GM12878 (cell line): Measurements from ENCODE around the gene POLDIP3. TPM values are rescaled to one million over a fixed set of nuclear protein-coding genes. Genes with fewer than 3 reads are reported as not detected.
"Not testable (repeated sequence)": the region's sequence is repeated elsewhere in the genome, so short reads cannot be mapped to it uniquely, and the experiment has no call there.

Experiments used
- ATAC-seq: fragments of 200-7000 bp; cut with Tn5 transposase; 3 replicates; pipeline ENCODE4 v1.9.1; 2020; ENCODE audit warnings: mild to moderate bottlenecking, moderate library complexity
- BruUV-seq: library from RNA; stranded (reverse); fragments of 400-500 nt; replicated peaks from 2 replicates; lab custom pipeline; 2021; lab: Mats Ljungman, UMichigan
- CTCF ChIA-PET: fragments of 300-600 bp; sonication (Branson Sonifier 250); formaldehyde crosslinking; extraction: SDS; loops from one replicate; lab custom pipeline; 2021; ENCODE audit warnings: inconsistent platforms; lab: Yijun Ruan, JAX
- POLR2A ChIA-PET: fragments of 350-600 bp; formaldehyde crosslinking; extraction: SDS; loops from one replicate; lab custom pipeline; 2021; ENCODE audit warnings: inconsistent platforms; lab: Charles Lee
- RAD21 ChIA-PET: fragments of 300-600 bp; sonication (Branson Sonifier 250); formaldehyde crosslinking; loops from one replicate; lab custom pipeline; 2023; ENCODE audit warnings: antibody characterized with exemption; ENCODE audit not compliant: unreplicated experiment; lab: Charles Lee
- SMC1A ChIA-PET: fragments of 300-600 bp; sonication (Branson Sonifier 250); formaldehyde crosslinking; loops from one replicate; lab custom pipeline; 2023; ENCODE audit not compliant: unreplicated experiment, uncharacterized antibody; lab: Charles Lee
- DNase-seq: peaks from one replicate; pipeline ENCODE4 v3.0.0-alpha.2; 2011; ENCODE audit warnings: low read depth, low spot score
- FAIRE-seq: peaks from 3 replicates; lab custom pipeline; 2011; peaks lifted over from hg19 to GRCh38; lab: Jason Lieb, UNC
- H2AFZ ChIP-seq: 2 replicates; pipeline ENCODE4 v1.6.0; 2011; ENCODE audit warnings: low read depth, low read length, control low read depth; ENCODE audit not compliant: control insufficient read depth
- H3K27ac ChIP-seq: 2 replicates; pipeline ENCODE4 v1.5.1; 2011; ENCODE audit warnings: control low read depth; ENCODE audit not compliant: control insufficient read depth, insufficient read depth
- H3K27me3 ChIP-seq, 2 experiments: replicated peaks in 1 of 2; 2 replicates each; pipeline versions ENCODE4 v1.6.0 to v1.6.1; 2011; ENCODE audit warnings: low read length in 1 of 2; ENCODE audit not compliant: control insufficient read depth in 2 of 2, insufficient read depth in 2 of 2
- H3K36me3 ChIP-seq, 2 experiments: 2 replicates each; pipeline ENCODE4 v1.5.1; 2011; ENCODE audit warnings: low read length in 1 of 2; ENCODE audit not compliant: control insufficient read depth in 2 of 2, insufficient read depth in 2 of 2
- H3K4me1 ChIP-seq: 2 replicates; pipeline ENCODE4 v1.6.1; 2011; ENCODE audit warnings: mild to moderate bottlenecking, low read length, moderate library complexity, mixed read lengths; ENCODE audit not compliant: control insufficient read depth, insufficient read depth
- H3K4me2 ChIP-seq: 2 replicates; pipeline ENCODE4 v1.6.0; 2011; ENCODE audit warnings: control low read depth; ENCODE audit not compliant: control insufficient read depth, insufficient read depth
- H3K4me3 ChIP-seq: fragments of 200-600 bp; sonication (generic); 2 replicates; pipeline ENCODE4 v1.5.1; 2016
- H3K79me2 ChIP-seq: 2 replicates; pipeline ENCODE4 v1.6.0; 2011; ENCODE audit warnings: low read length; ENCODE audit not compliant: control insufficient read depth, insufficient read depth
- H3K9ac ChIP-seq: 2 replicates; pipeline ENCODE4 v1.8.0; 2011; ENCODE audit warnings: low read length, control low read depth, mixed read lengths; ENCODE audit not compliant: control insufficient read depth, insufficient read depth
- H3K9me3 ChIP-seq: replicated peaks from 3 replicates; pipeline ENCODE4 v1.5.1; 2011; ENCODE audit warnings: mild to moderate bottlenecking, low read length; ENCODE audit not compliant: control insufficient read depth, insufficient read depth
- H4K20me1 ChIP-seq: 2 replicates; pipeline ENCODE4 v1.6.0; 2011; ENCODE audit not compliant: control insufficient read depth, insufficient read depth
- BCL11A ChIP-seq: IDR thresholded peaks from 2 replicates; pipeline ENCODE4 v1.6.1; 2011; ENCODE audit warnings: low read depth, low read length
- BHLHE40 ChIP-seq, 2 experiments: fragments of 450-650 bp in 1 of 2; IDR thresholded peaks; 2 replicates each; pipeline ENCODE4 v1.6.1; 2011 to 2017; ENCODE audit warnings: low read depth in 2 of 2, borderline replicate concordance in 1 of 2, improper control_type of control experiment in 1 of 2, low read length in 1 of 2, mild to moderate bottlenecking in 1 of 2
- BRCA1 ChIP-seq: IDR thresholded peaks from 2 replicates; pipeline ENCODE4 v1.6.1; 2011; ENCODE audit warnings: low read depth, low read length, improper control_type of control experiment
- CHD2 ChIP-seq: IDR thresholded peaks from 2 replicates; pipeline ENCODE4 v1.6.1; 2011; ENCODE audit warnings: low read depth, low read length, improper control_type of control experiment, borderline replicate concordance
- IKZF1 ChIP-seq: fragments of 450-650 bp; conservative IDR thresholded peaks from 2 replicates; pipeline ENCODE4 v1.6.1; 2017; ENCODE audit warnings: antibody characterized with exemption, mild to moderate bottlenecking
- IRF4 ChIP-seq: IDR thresholded peaks from 2 replicates; pipeline ENCODE4 v1.6.1; 2011; ENCODE audit warnings: low read depth, low read length
- MTA2 ChIP-seq: fragments of 450-650 bp; IDR thresholded peaks from 2 replicates; pipeline ENCODE4 v1.6.1; 2016; ENCODE audit warnings: low read depth, mild to moderate bottlenecking, moderate library complexity
- NRF1 ChIP-seq: conservative IDR thresholded peaks from 2 replicates; pipeline ENCODE4 v1.6.1; 2011; ENCODE audit warnings: mild to moderate bottlenecking, low read depth, low read length, improper control_type of control experiment
- PKNOX1 ChIP-seq: fragments of 450-650 bp; IDR thresholded peaks from 2 replicates; pipeline ENCODE4 v1.6.1; 2016; ENCODE audit warnings: mild to moderate bottlenecking
- POLR2A ChIP-seq: IDR thresholded peaks from 2 replicates; pipeline ENCODE4 v1.6.1; 2011; ENCODE audit warnings: low read depth, mild to moderate bottlenecking, low read length
- RAD21 ChIP-seq: IDR thresholded peaks from 2 replicates; pipeline ENCODE4 v1.6.1; 2011; ENCODE audit warnings: mild to moderate bottlenecking, low read depth, low read length, moderate library complexity; ENCODE audit not compliant: insufficient read depth
- RB1 ChIP-seq: fragments of 450-650 bp; formaldehyde crosslinking; IDR thresholded peaks from 2 replicates; pipeline ENCODE4 v1.6.1; 2017; ENCODE audit warnings: mild to moderate bottlenecking, borderline replicate concordance
- WGBS: methylation state at CpG from one replicate; pipeline ENCODE4 v1.1.6; 2016; ENCODE audit warnings: low lambda C conversion rate; ENCODE audit not compliant: insufficient replicate concordance, insufficient coverage; ENCODE audit errors: missing lambda C conversion rate; 5-methylcytosine and 5-hydroxymethylcytosine counted together
- in situ Hi-C: fragments of 300-500 bp; cut with MboI; formaldehyde crosslinking; loops from 9 replicates; pipeline ENCODE4 v1.14.3; 2018; ENCODE audit warnings: mixed read lengths
- intact Hi-C: fragments of 100-400 bp; cut with micrococcal nuclease; formaldehyde crosslinking; loops from one replicate; pipeline ENCODE4 v1.14.2; 2022; ENCODE audit not compliant: unreplicated experiment
- polyA plus RNA-seq, 11 experiments: library from polyadenylated mRNA; depleted of rRNA in 4 of 11; unstranded in 6 of 11; stranded (reverse) in 5 of 11; fragments of >200 nt; fragmentation: Nextera tagmentation in 4 of 11; fragmentation: Illumina TruSeq in 1 of 11; extraction: Ambion mirVana in 4 of 11; extraction: Trizol in 1 of 11; gene quantifications; 1 replicate in 1 of 11; 2 replicates in 10 of 11; pipeline versions ENCODE4 v1.2.1 to v1.2.3, GENCODE V29; 2011 to 2016; ENCODE audit warnings: inconsistent platforms in 2 of 11, missing spikeins in 2 of 11, low read depth in 1 of 11
- total RNA-seq, 4 experiments: library from RNA; depleted of rRNA in 3 of 4; stranded (reverse); fragments of >200 nt in 3 of 4; fragmentation: Illumina TruSeq in 1 of 4; extraction: Trizol in 1 of 4; gene quantifications; 2 replicates each; pipeline versions ENCODE4 v1.2.1 to v1.2.3, GENCODE V29; 2013 to 2021

POLDIP3 gene
- total and polyA plus RNA-seq, 10 of the 15 experiments (the other 5 are each of a cell fraction or from before 2014, with no cell fraction given) = 14.8 to 60.2 (median 49.5) TPM

GRCh38 chr22:42553475-42554361 lies 61.0 kb downstream of the POLDIP3 start, which contains the start of gene SERHL2:
Gene SERHL2 (plus strand): TSS chr22:42553956. CDS start chr22:42554021, 65 bp downstream.
- WGBS = 9% methylated on average over 41 of the region's 75 CpGs
- intact Hi-C loops (loop anchor here (2.0 to 5.0 kb wide), 2 partner anchors 21 to 586 kb away; partner anchors contain the start of gene SEPTIN3), in situ Hi-C loops (no loop called here)
- BruUV-seq = no TSS peak
- FAIRE-seq = no peak
- H3K9me3 ChIP-seq = no peaks in the 10 kb centered on the region
- DNase-seq = peak; percentile 28
- peak within 1 kb of the TSS; percentile 82 for H3K4me3 ChIP-seq
- RAD21 ChIA-PET = interaction anchor here (0.6 kb wide), 1 partner anchor 12 kb away, joined by 4 read pairs; no protein-coding TSS in a partner anchor
- peaks cover 21% of the 10 kb centered on the region for H3K4me1 ChIP-seq
- no peaks in the 10 kb centered on the region for H4K20me1 ChIP-seq
- H3K27ac ChIP-seq = 0 out of 2 replicates have a peak within 1 kb of the TSS, but pooled peaks have one; percentile 24
- no peaks in the 10 kb centered on the region for H3K79me2 ChIP-seq
- H3K27me3 ChIP-seq = no peaks in the 10 kb centered on the region
- H3K36me3 ChIP-seq = no peaks in the 10 kb centered on the region
- TF ChIP-seq MTA2 = no peak
- peak; percentile 35; the same call in 1 of the 2 replicates for TF ChIP-seq IKZF1
- no peak for TF ChIP-seq BCL11A
- TF ChIP-seq RB1 = peak; percentile 46; the same call in 1 of the 2 replicates
- TF ChIP-seq PKNOX1 = peak; percentile 59; the same call in 1 of the 2 replicates
- peak; percentile 43; the same call in 1 of the 2 replicates for TF ChIP-seq POLR2A
- TF ChIP-seq BHLHE40 (IDR thresholded peaks at IDR 0.05; ENCODE audit: borderline replicate concordance in 1 of 2, low read depth in 2 of 2, low read length in 1 of 2) = peak in 1 of 2 experiments; percentile 27; a peak in 1 of 4 replicates
- TF ChIP-seq IRF4 = no peak
- TF ChIP-seq RAD21 = no peak
- TF ChIP-seq NRF1 = no peak
- no peak for TF ChIP-seq CHD2
- TF ChIP-seq BRCA1 = no peak
- H3K4me2 ChIP-seq = peak within 1 kb of the TSS; percentile 93
- POLR2A ChIA-PET = no interaction called here
- H2AFZ ChIP-seq = peak within 1 kb of the TSS; percentile 92
- ATAC-seq = peak; percentile 94
- CTCF ChIA-PET = interaction anchor here (0.7 kb wide), 1 partner anchor 586 kb away, joined by 3 read pairs; no protein-coding TSS in a partner anchor
- SMC1A ChIA-PET = interaction anchor here (1.4 kb wide), 1 partner anchor 9 kb away, joined by 3 read pairs; no protein-coding TSS in a partner anchor
- H3K9ac ChIP-seq = peak within 1 kb of the TSS; percentile 39; the same call in 1 of the 2 replicates

GRCh38 chr22:42552294-42552647 lies 62.4 kb downstream of the POLDIP3 start:
- H4K20me1 ChIP-seq, in situ Hi-C loops, FAIRE-seq, H3K4me3 ChIP-seq, H3K27ac ChIP-seq, ATAC-seq, H2AFZ ChIP-seq, H3K9me3 ChIP-seq, H3K9ac ChIP-seq, H3K27me3 ChIP-seq, H3K36me3 ChIP-seq, DNase-seq, BruUV-seq, H3K79me2 ChIP-seq: not testable (repeated sequence)
- intact Hi-C loops = loop anchor here (2.0 to 5.0 kb wide), 2 partner anchors 19 to 585 kb away; partner anchors contain the start of gene SEPTIN3
- WGBS = 49% methylated on average over 6 of the region's 6 CpGs
- SMC1A ChIA-PET = interaction anchor here (1.2 to 3.4 kb wide), 3 partner anchors 16 to 35 kb away, joined by 3 to 13 read pairs (median 5); no protein-coding TSS in a partner anchor
- H3K4me1 ChIP-seq = peaks cover 21% of the 10 kb centered on the region
- H3K4me2 ChIP-seq = peak overlapping the region; percentile 59; the same call in 1 of the 2 replicates
- RAD21 ChIA-PET = interaction anchor here (1.4 kb wide), 1 partner anchor 18 kb away, joined by 5 read pairs; no protein-coding TSS in a partner anchor
- CTCF ChIA-PET = interaction anchor here (1.2 to 2.1 kb wide), 3 partner anchors 16 to 79 kb away, joined by 4 to 8 read pairs (median 5); no protein-coding TSS in a partner anchor
- POLR2A ChIA-PET = interaction anchor here (1.4 kb wide), 1 partner anchor 19 kb away, joined by 5 read pairs; no protein-coding TSS in a partner anchor
